Transverse colon (tissue), 4 donors: ENCODE results near the gene WFIKKN2. TPM values are rescaled to one million over a fixed set of nuclear protein-coding genes. Genes with fewer than 3 reads are reported as not detected.
A peak's percentile ranks its signal among the peaks of the same experiment; 100 is the strongest.

Experiments
- DNase-seq: peaks from one replicate; pipeline ENCODE4 v3.0.0-alpha.2; 2019
- H3K27ac ChIP-seq, 4 donors: fragments of 200-600 bp; sonication (generic); 2 replicates each; pipeline ENCODE4 v1.5.1; 2016 to 2018; ENCODE audit warnings: inconsistent platforms in 4 of 4
- H3K27me3 ChIP-seq: fragments of 200-600 bp; sonication (generic); 2 replicates; pipeline ENCODE4 v1.5.1; 2017; ENCODE audit warnings: inconsistent platforms
- H3K36me3 ChIP-seq, 4 donors: fragments of 200-600 bp; sonication (generic); 2 replicates each; pipeline ENCODE4 v1.5.1; 2017 to 2019; ENCODE audit warnings: inconsistent platforms in 4 of 4
- H3K4me1 ChIP-seq, 4 donors: fragments of 200-600 bp; sonication (generic); 2 replicates each; pipeline ENCODE4 v1.5.1; 2017 to 2020; ENCODE audit warnings: inconsistent platforms in 4 of 4
- H3K4me3 ChIP-seq, 4 donors: fragments of 200-600 bp; sonication (generic); 1 replicate in 1 of 4; 2 replicates in 3 of 4; pipeline versions ENCODE4 v1.5.1 to v1.6.1; 2017 to 2019; ENCODE audit warnings: inconsistent platforms in 4 of 4
- H3K9me3 ChIP-seq, 2 donors: fragments of 200-600 bp; sonication (generic); 2 replicates each; pipeline ENCODE4 v1.5.1; 2017 to 2019; ENCODE audit warnings: inconsistent platforms in 2 of 2
- CTCF ChIP-seq, 5 experiments: fragments of 200-600 bp in 3 of 5; fragments of 450-650 bp in 2 of 5; sonication (generic) in 3 of 5; IDR thresholded peaks; 1 replicate in 2 of 5; 2 replicates in 3 of 5; pipeline ENCODE4 v1.5.1; 2016 to 2017; ENCODE audit warnings: antibody characterized with exemption in 5 of 5, inconsistent platforms in 3 of 5, mild to moderate bottlenecking in 2 of 5, moderate library complexity in 1 of 5
- EP300 ChIP-seq: sonication (generic); formaldehyde crosslinking; IDR thresholded peaks from one replicate; pipeline ENCODE4 v1.6.1; 2017; ENCODE audit warnings: antibody characterized with exemption, low read depth
- POLR2A ChIP-seq: fragments of 450-650 bp; IDR thresholded peaks from one replicate; pipeline ENCODE4 v1.6.1; 2016; ENCODE audit warnings: antibody characterized with exemption, mild to moderate bottlenecking, moderate library complexity
- POLR2AphosphoS5 ChIP-seq, 3 donors: sonication (generic); formaldehyde crosslinking; IDR thresholded peaks; one replicate each; pipeline ENCODE4 v1.6.1; 2016; ENCODE audit warnings: antibody characterized with exemption in 3 of 3
- WGBS, 2 donors: methylation state at CpG; one replicate each; pipeline ENCODE4 v1.1.5; 2018; ENCODE audit warnings: low coverage in 1 of 2; 5-methylcytosine and 5-hydroxymethylcytosine counted together
- in situ Hi-C, 4 donors: fragments of 200-750 bp; cut with MboI; loops; one replicate each; pipeline versions ENCODE4 v1.15.0 to v1.15.1; 2017; ENCODE audit warnings: low sequenced_read_pairs in 3 of 4, low pct_ligation_motif_present in 1 of 4, low pct_unique_long_range_greater_than_20kb in 1 of 4
- intact Hi-C: fragments of 100-400 bp; cut with DNase I; formaldehyde crosslinking; loops from one replicate; pipeline ENCODE4 v1.15.1; 2023; ENCODE audit warnings: low total_unique reads
- total RNA-seq, 4 donors: library from RNA; depleted of rRNA; stranded (reverse); fragments of >200 nt; gene quantifications; one replicate each; pipeline ENCODE4 v1.1.0, GENCODE V29; 2016

Gene WFIKKN2
- total RNA-seq, 4 donors from 2014 or later, result not detected

- peaks cover 0 to under 1% (median 0%) of the 10 kb centered on the region in 4 donors for H3K4me1 ChIP-seq
- intact Hi-C loops, result no loop called here
- no peak for DNase-seq
- no peaks in the 10 kb centered on the region for H3K36me3 ChIP-seq
- WGBS, 2 donors, result 50 to 70% methylated on average over 4 to 6 of the region's 6 CpGs
- in situ Hi-C loops, result loop anchor here in 1 of 4 donors (25.0 kb wide), 1 partner anchor 292 kb away; the partner anchor contains the start of genes EPN3 and SPATA20
- peak overlapping the region in 1 of 4 donors; percentile 53 for H3K27ac ChIP-seq
- no peak overlapping the region for H3K4me3 ChIP-seq
- no peak for TF ChIP-seq POLR2A
- TF ChIP-seq EP300, result no peak
- TF ChIP-seq CTCF (IDR thresholded peaks at IDR 0.05), result no peak
- TF ChIP-seq POLR2AphosphoS5 (IDR thresholded peaks at IDR 0.05), result no peak
- H3K27me3 ChIP-seq, result peaks cover 8% of the 10 kb centered on the region
- H3K9me3 ChIP-seq, result no peaks in the 10 kb centered on the region
These were observed 6.1 kb upstream of the WFIKKN2 start for GRCh38 chr17:50829332-50829731.

- TF ChIP-seq POLR2A, result no peak
- no peak for TF ChIP-seq EP300
- TF ChIP-seq POLR2AphosphoS5 (IDR thresholded peaks at IDR 0.05), result no peak
- TF ChIP-seq CTCF (IDR thresholded peaks at IDR 0.05), result no peak
- peaks cover 17% of the 10 kb centered on the region for H3K27me3 ChIP-seq
- in situ Hi-C loops (loop anchor here in 2 of 4 donors (10.0 to 25.0 kb wide), 2 partner anchors 286 to 293 kb away; partner anchors contain the start of genes SPATA20 (in 2 of the 2) and EPN3 (in 1 of the 2)), intact Hi-C loops (no loop called here)
- H3K27ac ChIP-seq, result no peak overlapping the region
- 63 to 79% methylated on average over 2 to 5 of the region's 5 CpGs for WGBS, 2 donors
- DNase-seq, result no peak
- H3K36me3 ChIP-seq, result no peaks in the 10 kb centered on the region
- no peaks in the 10 kb centered on the region for H3K9me3 ChIP-seq
- H3K4me1 ChIP-seq, result peaks cover 0 to 10% (median 9%) of the 10 kb centered on the region in 4 donors
- no peak overlapping the region for H3K4me3 ChIP-seq
These were observed 5.0 kb upstream of the WFIKKN2 start for GRCh38 chr17:50830352-50830751.

- H3K27me3 ChIP-seq, result peaks cover 23% of the 10 kb centered on the region
- no peaks in the 10 kb centered on the region for H3K9me3 ChIP-seq
- in situ Hi-C loops, result loop anchor here in 2 of 4 donors (10.0 to 25.0 kb wide), 2 partner anchors 286 to 294 kb away; partner anchors contain the start of genes SPATA20 (in 2 of the 2) and EPN3 (in 1 of the 2)
- no peak for DNase-seq
- no peaks in the 10 kb centered on the region for H3K36me3 ChIP-seq
- peaks cover 0 to 15% (median 13%) of the 10 kb centered on the region in 4 donors for H3K4me1 ChIP-seq
- TF ChIP-seq CTCF (IDR thresholded peaks at IDR 0.05), result no peak
- no peak for TF ChIP-seq POLR2AphosphoS5 (IDR thresholded peaks at IDR 0.05)
- no peak for TF ChIP-seq POLR2A
- TF ChIP-seq EP300, result no peak
- 89% methylated on average over 12 of the region's 12 CpGs; no CpG with 5 or more reads in 1 of the 2 donors for WGBS, 2 donors
- intact Hi-C loops, result no loop called here
- H3K27ac ChIP-seq, result no peak overlapping the region
- H3K4me3 ChIP-seq, result no peak overlapping the region
These were observed 4.4 kb upstream of the WFIKKN2 start for GRCh38 chr17:50830994-50831393.

- no peaks in the 10 kb centered on the region for H3K36me3 ChIP-seq
- in situ Hi-C loops (loop anchor here in 2 of 4 donors (10.0 to 25.0 kb wide), 2 partner anchors 287 to 294 kb away; partner anchors contain the start of genes SPATA20 (in 2 of the 2) and EPN3 (in 1 of the 2)), intact Hi-C loops (no loop called here)
- H3K27me3 ChIP-seq, result peaks cover 24% of the 10 kb centered on the region
- TF ChIP-seq CTCF (IDR thresholded peaks at IDR 0.05) (no peak), POLR2AphosphoS5 (IDR thresholded peaks at IDR 0.05) (no peak), EP300 (no peak), POLR2A (no peak)
- no peak for DNase-seq
- peaks cover 0 to 15% (median 13%) of the 10 kb centered on the region in 4 donors for H3K4me1 ChIP-seq
- no peak overlapping the region for H3K4me3 ChIP-seq
- no peaks in the 10 kb centered on the region for H3K9me3 ChIP-seq
- WGBS, 2 donors, result 40 to 70% methylated on average over 3 to 10 of the region's 11 CpGs
- H3K27ac ChIP-seq, result no peak overlapping the region
These were observed 3.9 kb upstream of the WFIKKN2 start for GRCh38 chr17:50831471-50831928.
